Activated T-helper 17 cell treated with anti-CD3 and anti-CD28 coated beads, Interleukin-2, amount 50 U/mL, for 72 hours (primary cell): Measurements from ENCODE around the gene NDUFAF5. TPM values are rescaled to one million over a fixed set of nuclear protein-coding genes. Genes with fewer than 3 reads are reported as not detected.

Experiments
- ATAC-seq: fragments of 150-1000 bp; cut with Tn5 transposase; replicated peaks from 2 replicates; pipeline ENCODE4 v1.10.0; 2021; ENCODE audit warnings: mild to moderate bottlenecking, moderate library complexity
- H3K27ac Mint-ChIP-seq: one replicate; pipeline ENCODE4 v1.8.0; 2022; ENCODE audit warnings: mixed read lengths
- H3K27me3 Mint-ChIP-seq: one replicate; pipeline ENCODE4 v1.8.0; 2022; ENCODE audit warnings: mixed read lengths
- H3K36me3 Mint-ChIP-seq: one replicate; pipeline ENCODE4 v1.8.0; 2022; ENCODE audit warnings: low read depth, mild to moderate bottlenecking, mixed read lengths
- H3K4me1 Mint-ChIP-seq: one replicate; pipeline ENCODE4 v1.8.0; 2022; ENCODE audit warnings: mixed read lengths
- H3K4me3 Mint-ChIP-seq: one replicate; pipeline ENCODE4 v1.8.0; 2022; ENCODE audit warnings: mild to moderate bottlenecking, mixed read lengths
- H3K9me3 Mint-ChIP-seq: one replicate; pipeline ENCODE4 v1.8.0; 2022; ENCODE audit warnings: mixed read lengths
- total RNA-seq, 2 donors: library from RNA; stranded (reverse); gene quantifications; one replicate each; pipeline ENCODE4 v1.2.3, GENCODE V29; 2022

Gene NDUFAF5
- total RNA-seq, 2 donors from 2014 or later, result 19.7 to 31.2 TPM

- H3K27me3 Mint-ChIP-seq, result no peaks in the 10 kb centered on the region
- H3K9me3 Mint-ChIP-seq, result no peaks in the 10 kb centered on the region
- peaks cover 15% of the 10 kb centered on the region for H3K36me3 Mint-ChIP-seq
- H3K4me1 Mint-ChIP-seq, result no peaks in the 10 kb centered on the region
- no peak overlapping the region for H3K4me3 Mint-ChIP-seq
- no peak for ATAC-seq
- H3K27ac Mint-ChIP-seq, result no peak overlapping the region
Measured at GRCh38 chr20:13822459-13822858, 37.6 kb downstream of the NDUFAF5 start.

- no peak for ATAC-seq
Measured at GRCh38 chr20:13824459-13824858, 39.6 kb downstream of the NDUFAF5 start.

GRCh38 chr20:13825465-13825864 is 40.6 kb downstream of the NDUFAF5 start:
- Mint-ChIP-seq H3K36me3 (no peaks in the 10 kb centered on the region), H3K4me1 (no peaks in the 10 kb centered on the region), H3K27ac (no peak overlapping the region), H3K27me3 (peaks cover 6% of the 10 kb centered on the region), H3K4me3 (no peak overlapping the region), H3K9me3 (no peaks in the 10 kb centered on the region)
- ATAC-seq, result no peak

More at GRCh38 chr20:13824459-13824858, 39.6 kb downstream of the NDUFAF5 start:
- H3K27ac Mint-ChIP-seq, result no peak overlapping the region
- no peak overlapping the region for H3K4me3 Mint-ChIP-seq
- peaks cover 4% of the 10 kb centered on the region for H3K27me3 Mint-ChIP-seq
- no peaks in the 10 kb centered on the region for H3K4me1 Mint-ChIP-seq
- no peaks in the 10 kb centered on the region for H3K36me3 Mint-ChIP-seq
- no peaks in the 10 kb centered on the region for H3K9me3 Mint-ChIP-seq

- Mint-ChIP-seq H3K36me3 (no peaks in the 10 kb centered on the region), H3K27ac (no peak overlapping the region), H3K27me3 (peaks cover 10% of the 10 kb centered on the region), H3K4me3 (no peak overlapping the region), H3K4me1 (no peaks in the 10 kb centered on the region), H3K9me3 (no peaks in the 10 kb centered on the region)
- no peak for ATAC-seq
Measured at GRCh38 chr20:13831476-13831875, 46.6 kb downstream of the NDUFAF5 start.

GRCh38 chr20:13838664-13839063 is 53.8 kb downstream of the NDUFAF5 start:
- Mint-ChIP-seq H3K4me3 (no peak overlapping the region), H3K27me3 (peaks cover 8% of the 10 kb centered on the region), H3K36me3 (no peaks in the 10 kb centered on the region), H3K27ac (no peak overlapping the region), H3K9me3 (no peaks in the 10 kb centered on the region), H3K4me1 (no peaks in the 10 kb centered on the region)
- no peak for ATAC-seq

GRCh38 chr20:13839421-13840092 is 54.7 kb downstream of the NDUFAF5 start:
- H3K27me3 Mint-ChIP-seq, result peaks cover 13% of the 10 kb centered on the region
- H3K4me3 Mint-ChIP-seq, result no peak overlapping the region
- H3K4me1 Mint-ChIP-seq, result no peaks in the 10 kb centered on the region

GRCh38 chr20:13840093-13840465 is 55.3 kb downstream of the NDUFAF5 start:
- H3K36me3 Mint-ChIP-seq, result no peaks in the 10 kb centered on the region
- no peak for ATAC-seq
- no peaks in the 10 kb centered on the region for H3K4me1 Mint-ChIP-seq
- peaks cover 13% of the 10 kb centered on the region for H3K27me3 Mint-ChIP-seq
- H3K9me3 Mint-ChIP-seq, result no peaks in the 10 kb centered on the region
- no peak overlapping the region for H3K4me3 Mint-ChIP-seq
- H3K27ac Mint-ChIP-seq, result no peak overlapping the region

More at GRCh38 chr20:13839421-13840092, 54.7 kb downstream of the NDUFAF5 start:
- Mint-ChIP-seq H3K27ac (no peak overlapping the region), H3K36me3 (no peaks in the 10 kb centered on the region), H3K9me3 (no peaks in the 10 kb centered on the region)
- ATAC-seq, result no peak

GRCh38 chr20:13841206-13841605 is 56.4 kb downstream of the NDUFAF5 start:
- no peaks in the 10 kb centered on the region for H3K36me3 Mint-ChIP-seq
- no peak overlapping the region for H3K27ac Mint-ChIP-seq
- no peaks in the 10 kb centered on the region for H3K4me1 Mint-ChIP-seq
- H3K4me3 Mint-ChIP-seq, result no peak overlapping the region
- no peak for ATAC-seq
- no peaks in the 10 kb centered on the region for H3K9me3 Mint-ChIP-seq
- peaks cover 13% of the 10 kb centered on the region for H3K27me3 Mint-ChIP-seq

- no peak overlapping the region for H3K27ac Mint-ChIP-seq
- no peaks in the 10 kb centered on the region for H3K9me3 Mint-ChIP-seq
Measured at GRCh38 chr20:13844296-13844695, 59.5 kb downstream of the NDUFAF5 start.

GRCh38 chr20:13851279-13851678 is 66.5 kb downstream of the NDUFAF5 start:
- H3K36me3 Mint-ChIP-seq, result no peaks in the 10 kb centered on the region
- H3K27me3 Mint-ChIP-seq, result peaks cover 5% of the 10 kb centered on the region
- H3K27ac Mint-ChIP-seq, result no peak overlapping the region
- ATAC-seq, result no peak
- H3K9me3 Mint-ChIP-seq, result no peaks in the 10 kb centered on the region
- no peaks in the 10 kb centered on the region for H3K4me1 Mint-ChIP-seq
- no peak overlapping the region for H3K4me3 Mint-ChIP-seq

More at GRCh38 chr20:13844296-13844695, 59.5 kb downstream of the NDUFAF5 start:
- H3K36me3 Mint-ChIP-seq, result no peaks in the 10 kb centered on the region
- no peak overlapping the region for H3K4me3 Mint-ChIP-seq
- no peak for ATAC-seq
- no peaks in the 10 kb centered on the region for H3K4me1 Mint-ChIP-seq
- peaks cover 5% of the 10 kb centered on the region for H3K27me3 Mint-ChIP-seq

GRCh38 chr20:13852306-13852705 is 67.5 kb downstream of the NDUFAF5 start:
- H3K4me3 Mint-ChIP-seq, result no peak overlapping the region
- no peaks in the 10 kb centered on the region for H3K36me3 Mint-ChIP-seq
- H3K4me1 Mint-ChIP-seq, result peaks cover 4% of the 10 kb centered on the region
- H3K27ac Mint-ChIP-seq, result no peak overlapping the region
- peaks cover 5% of the 10 kb centered on the region for H3K27me3 Mint-ChIP-seq
- no peaks in the 10 kb centered on the region for H3K9me3 Mint-ChIP-seq
- ATAC-seq, result no peak

GRCh38 chr20:13855613-13856012 is 70.8 kb downstream of the NDUFAF5 start:
- peaks cover 14% of the 10 kb centered on the region for H3K27me3 Mint-ChIP-seq
- H3K4me1 Mint-ChIP-seq, result peaks cover 4% of the 10 kb centered on the region
- no peak overlapping the region for H3K4me3 Mint-ChIP-seq
- no peak for ATAC-seq
- H3K36me3 Mint-ChIP-seq, result no peaks in the 10 kb centered on the region
- H3K9me3 Mint-ChIP-seq, result peaks cover 3% of the 10 kb centered on the region
- no peak overlapping the region for H3K27ac Mint-ChIP-seq

- H3K9me3 Mint-ChIP-seq, result peaks cover 3% of the 10 kb centered on the region
- peaks cover 4% of the 10 kb centered on the region for H3K4me1 Mint-ChIP-seq
- H3K27me3 Mint-ChIP-seq, result peaks cover 18% of the 10 kb centered on the region
- no peaks in the 10 kb centered on the region for H3K36me3 Mint-ChIP-seq
- no peak overlapping the region for H3K27ac Mint-ChIP-seq
- H3K4me3 Mint-ChIP-seq, result no peak overlapping the region
- ATAC-seq, result peak; percentile 66
Measured at GRCh38 chr20:13856354-13856753, 71.5 kb downstream of the NDUFAF5 start.

- Mint-ChIP-seq H3K9me3 (peaks cover 8% of the 10 kb centered on the region), H3K36me3 (no peaks in the 10 kb centered on the region), H3K27ac (no peak overlapping the region), H3K4me3 (no peak overlapping the region), H3K27me3 (peaks cover 23% of the 10 kb centered on the region), H3K4me1 (peaks cover 4% of the 10 kb centered on the region)
- ATAC-seq, result no peak
Measured at GRCh38 chr20:13857304-13857703, 72.5 kb downstream of the NDUFAF5 start.

GRCh38 chr20:13857961-13858360 is 73.1 kb downstream of the NDUFAF5 start:
- Mint-ChIP-seq H3K27me3 (peaks cover 23% of the 10 kb centered on the region), H3K9me3 (peaks cover 8% of the 10 kb centered on the region), H3K27ac (no peak overlapping the region), H3K4me1 (peaks cover 4% of the 10 kb centered on the region), H3K4me3 (no peak overlapping the region), H3K36me3 (no peaks in the 10 kb centered on the region)
- no peak for ATAC-seq
